Measurements from ENCODE around the gene EME1. TPM values are rescaled to one million over a fixed set of nuclear protein-coding genes. Genes with fewer than 3 reads are reported as not detected.

EME1 gene
- total and polyA plus RNA-seq, 2 of the 8 experiments (the other 6 are each of a cell fraction or from before 2014, with no cell fraction given): 13.9 to 16.3 TPM

- H3K27ac ChIP-seq (ENCODE audit: low read depth, low read length): no peak overlapping the region
- no peak overlapping the region for H2AK5ac ChIP-seq (ENCODE audit: low read depth, low read length)
- no peak overlapping the region for H3K4me3 ChIP-seq (ENCODE audit: extremely low read depth in 1 of 4, insufficient read depth in 2 of 4, low read depth in 3 of 4, low read length in 4 of 4)
- H3K23me2 ChIP-seq (ENCODE audit: low read depth, low read length): peaks cover 7% of the 10 kb centered on the region; the same call in 1 of the 2 replicates
- 91% methylated on average over 6 of the region's 6 CpGs; no CpG with 5 or more reads in 1 of the 2 experiments for WGBS, 2 experiments (ENCODE audit: extremely low coverage in 1 of 2, insufficient coverage in 1 of 2, insufficient read length in 1 of 2, insufficient replicate concordance in 2 of 2, low coverage in 1 of 2, low lambda C conversion rate in 2 of 2, missing lambda C conversion rate in 1 of 2)
- CTCF ChIA-PET (ENCODE audit: partially characterized antibody): interaction anchor here (1.4 to 3.5 kb wide), 3 partner anchors 11 to 39 kb away, joined by 4 to 30 read pairs (median 4); no protein-coding TSS in a partner anchor
- no peak overlapping the region for H4K5ac ChIP-seq (ENCODE audit: insufficient read length, low read depth, low read length)
- H3K4me1 ChIP-seq (replicated peaks in 1 of 4; ENCODE audit: control insufficient read depth in 3 of 4, insufficient read depth in 4 of 4, low read length in 3 of 4): no peaks in the 10 kb centered on the region; a peak in 3 of 7 replicates
- H3K9ac ChIP-seq (replicated peaks in 1 of 4; ENCODE audit: extremely low read depth in 1 of 4, low read depth in 3 of 4, low read length in 3 of 4): no peak overlapping the region
- no peak overlapping the region for H4K8ac ChIP-seq (ENCODE audit: extremely low read depth, insufficient read depth, low read length)
- no peak overlapping the region for H3K23ac ChIP-seq (ENCODE audit: insufficient read length)
- no peak overlapping the region for H3K4ac ChIP-seq (replicated peaks; ENCODE audit: insufficient read length, low read depth, low read length)
- peaks cover 4 to 20% of the 10 kb centered on the region in 2 experiments for H4K20me1 ChIP-seq (replicated peaks in 1 of 2; ENCODE audit: control insufficient read depth in 1 of 2, insufficient read depth in 2 of 2, low read length in 2 of 2)
- no peaks in the 10 kb centered on the region for H3K27me3 ChIP-seq (replicated peaks in 1 of 4; ENCODE audit: control insufficient read depth in 3 of 4, extremely low read depth in 1 of 4, insufficient read depth in 3 of 4, low read length in 3 of 4)
- POLR2A ChIA-PET (ENCODE audit: partially characterized antibody): interaction anchor here (1.1 to 27.4 kb wide), 4 partner anchors 10 to 25 kb away, joined by 3 to 313 read pairs (median 5); partner anchors contain the start of genes EME1 and MRPL27
- FAIRE-seq (no peak), DNase-seq (ENCODE audit: low read depth in 1 of 2, low spot score in 2 of 2) (no peak)
- no peak overlapping the region for H2BK15ac ChIP-seq (ENCODE audit: low read length)
- H2BK20ac ChIP-seq (ENCODE audit: low read length): no peak overlapping the region
- H3K79me2 ChIP-seq (ENCODE audit: control insufficient read depth in 1 of 2, insufficient read depth in 2 of 2, low read length in 2 of 2): peaks cover 0 to 18% of the 10 kb centered on the region in 2 experiments; a peak in 3 of 4 replicates
- H3K4me2 ChIP-seq (ENCODE audit: insufficient read depth in 1 of 2, low read depth in 2 of 2, low read length in 2 of 2): no peak overlapping the region
- H2BK12ac ChIP-seq (ENCODE audit: low read depth, low read length): no peak overlapping the region
- H3K18ac ChIP-seq (ENCODE audit: extremely low read depth, low read length): no peak overlapping the region
- no peaks in the 10 kb centered on the region for H3K9me3 ChIP-seq (ENCODE audit: insufficient read depth in 2 of 2, low read depth in 1 of 2, low read length in 1 of 2)
- H2AFZ ChIP-seq (ENCODE audit: low read length): no peak overlapping the region
- peaks cover 44 to 64% (median 62%) of the 10 kb centered on the region in 4 experiments for H3K36me3 ChIP-seq (ENCODE audit: control insufficient read depth in 2 of 4, insufficient read depth in 4 of 4, low read length in 3 of 4)
- no peak overlapping the region for H4K91ac ChIP-seq (replicated peaks; ENCODE audit: insufficient read length, low read length)
- H2BK120ac ChIP-seq (replicated peaks; ENCODE audit: low read depth, low read length): no peak overlapping the region
- peaks cover 5% of the 10 kb centered on the region for H3K79me1 ChIP-seq (ENCODE audit: low read depth, low read length)
- no peak overlapping the region for H2BK5ac ChIP-seq (ENCODE audit: low read depth, low read length)
- H3K56ac ChIP-seq (replicated peaks; ENCODE audit: insufficient read length, low read depth, low read length): no peak overlapping the region
- no peak overlapping the region for H3K14ac ChIP-seq (ENCODE audit: insufficient read length)
- TF ChIP-seq SRF (IDR thresholded peaks at IDR 0.05; ENCODE audit: low read depth, low read length): no peak
- TF ChIP-seq HDAC2 (IDR thresholded peaks at IDR 0.05; ENCODE audit: borderline replicate concordance in 1 of 2, low read depth in 2 of 2, low read length in 2 of 2): no peak
- no peak for TF ChIP-seq CEBPB (IDR thresholded peaks at IDR 0.05; ENCODE audit: low read depth, low read length)
- TF ChIP-seq SAP30 (IDR thresholded peaks at IDR 0.05; ENCODE audit: insufficient read depth, insufficient replicate concordance, low read length): no peak
- TF ChIP-seq JUN (IDR thresholded peaks at IDR 0.05; ENCODE audit: low read depth, low read length): no peak
- no peak for TF ChIP-seq ATF2 (IDR thresholded peaks at IDR 0.05; ENCODE audit: low read length)
- TF ChIP-seq GABPA (IDR thresholded peaks at IDR 0.05; ENCODE audit: borderline replicate concordance, insufficient read depth, low read length): no peak
- no peak for TF ChIP-seq YY1 (IDR thresholded peaks at IDR 0.05; ENCODE audit: low read depth, low read length)
- TF ChIP-seq, protein P1, sequence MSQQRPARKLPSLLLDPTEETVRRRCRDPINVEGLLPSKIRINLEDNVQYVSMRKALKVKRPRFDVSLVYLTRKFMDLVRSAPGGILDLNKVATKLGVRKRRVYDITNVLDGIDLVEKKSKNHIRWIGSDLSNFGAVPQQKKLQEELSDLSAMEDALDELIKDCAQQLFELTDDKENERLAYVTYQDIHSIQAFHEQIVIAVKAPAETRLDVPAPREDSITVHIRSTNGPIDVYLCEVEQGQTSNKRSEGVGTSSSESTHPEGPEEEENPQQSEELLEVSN (IDR thresholded peaks at IDR 0.05): no peak
- TF ChIP-seq RNF2 (IDR thresholded peaks at IDR 0.05; ENCODE audit: borderline replicate concordance, low read depth, low read length, missing control alignments, poor library complexity, severe bottlenecking): no peak
These were observed 19.6 kb downstream of the EME1 start for GRCh38 chr17:50392621-50393020.

Data from H1 (cell line).